ENCODE measurements around the gene CYP39A1.

Gene CYP39A1

DNA sequence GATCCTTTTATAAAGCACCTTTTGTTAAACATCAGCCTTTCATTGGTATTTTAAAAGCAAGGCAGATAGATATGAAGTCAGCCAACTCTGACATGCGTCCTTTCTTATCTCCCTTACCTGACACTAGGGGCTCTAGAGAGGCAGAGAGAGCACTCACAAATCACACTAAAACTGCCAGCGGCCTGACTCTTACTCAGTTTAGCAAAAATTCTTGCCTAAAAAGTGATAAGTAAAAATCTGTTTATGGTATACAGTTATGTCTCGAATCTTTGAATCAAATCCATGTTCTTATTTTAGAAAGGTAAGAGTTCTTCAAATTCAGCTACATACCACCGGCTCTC, 24.7 kb upstream of the CYP39A1 start:
- TF ChIP-seq SIN3A (IDR thresholded peaks at IDR 0.05; ENCODE audit: borderline replicate concordance, insufficient read depth, low read length), result no peak
- TF ChIP-seq POLR2AphosphoS5 (IDR thresholded peaks at IDR 0.05; ENCODE audit: low read depth, low read length), result no peak
- TF ChIP-seq FOXP2 (optimal IDR thresholded peaks at IDR 0.05; ENCODE audit: borderline replicate concordance, extremely low read depth, extremely low read length, insufficient read depth), result no peak
- no peak for TF ChIP-seq TAF1 (IDR thresholded peaks at IDR 0.05; ENCODE audit: borderline replicate concordance, insufficient read depth, low read length)
- TF ChIP-seq, protein P1, sequence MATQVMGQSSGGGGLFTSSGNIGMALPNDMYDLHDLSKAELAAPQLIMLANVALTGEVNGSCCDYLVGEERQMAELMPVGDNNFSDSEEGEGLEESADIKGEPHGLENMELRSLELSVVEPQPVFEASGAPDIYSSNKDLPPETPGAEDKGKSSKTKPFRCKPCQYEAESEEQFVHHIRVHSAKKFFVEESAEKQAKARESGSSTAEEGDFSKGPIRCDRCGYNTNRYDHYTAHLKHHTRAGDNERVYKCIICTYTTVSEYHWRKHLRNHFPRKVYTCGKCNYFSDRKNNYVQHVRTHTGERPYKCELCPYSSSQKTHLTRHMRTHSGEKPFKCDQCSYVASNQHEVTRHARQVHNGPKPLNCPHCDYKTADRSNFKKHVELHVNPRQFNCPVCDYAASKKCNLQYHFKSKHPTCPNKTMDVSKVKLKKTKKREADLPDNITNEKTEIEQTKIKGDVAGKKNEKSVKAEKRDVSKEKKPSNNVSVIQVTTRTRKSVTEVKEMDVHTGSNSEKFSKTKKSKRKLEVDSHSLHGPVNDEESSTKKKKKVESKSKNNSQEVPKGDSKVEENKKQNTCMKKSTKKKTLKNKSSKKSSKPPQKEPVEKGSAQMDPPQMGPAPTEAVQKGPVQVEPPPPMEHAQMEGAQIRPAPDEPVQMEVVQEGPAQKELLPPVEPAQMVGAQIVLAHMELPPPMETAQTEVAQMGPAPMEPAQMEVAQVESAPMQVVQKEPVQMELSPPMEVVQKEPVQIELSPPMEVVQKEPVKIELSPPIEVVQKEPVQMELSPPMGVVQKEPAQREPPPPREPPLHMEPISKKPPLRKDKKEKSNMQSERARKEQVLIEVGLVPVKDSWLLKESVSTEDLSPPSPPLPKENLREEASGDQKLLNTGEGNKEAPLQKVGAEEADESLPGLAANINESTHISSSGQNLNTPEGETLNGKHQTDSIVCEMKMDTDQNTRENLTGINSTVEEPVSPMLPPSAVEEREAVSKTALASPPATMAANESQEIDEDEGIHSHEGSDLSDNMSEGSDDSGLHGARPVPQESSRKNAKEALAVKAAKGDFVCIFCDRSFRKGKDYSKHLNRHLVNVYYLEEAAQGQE (IDR thresholded peaks at IDR 0.05; ENCODE audit: insufficient read depth in 1 of 2, low read depth in 2 of 2, low read length in 2 of 2), result no peak

DNA sequence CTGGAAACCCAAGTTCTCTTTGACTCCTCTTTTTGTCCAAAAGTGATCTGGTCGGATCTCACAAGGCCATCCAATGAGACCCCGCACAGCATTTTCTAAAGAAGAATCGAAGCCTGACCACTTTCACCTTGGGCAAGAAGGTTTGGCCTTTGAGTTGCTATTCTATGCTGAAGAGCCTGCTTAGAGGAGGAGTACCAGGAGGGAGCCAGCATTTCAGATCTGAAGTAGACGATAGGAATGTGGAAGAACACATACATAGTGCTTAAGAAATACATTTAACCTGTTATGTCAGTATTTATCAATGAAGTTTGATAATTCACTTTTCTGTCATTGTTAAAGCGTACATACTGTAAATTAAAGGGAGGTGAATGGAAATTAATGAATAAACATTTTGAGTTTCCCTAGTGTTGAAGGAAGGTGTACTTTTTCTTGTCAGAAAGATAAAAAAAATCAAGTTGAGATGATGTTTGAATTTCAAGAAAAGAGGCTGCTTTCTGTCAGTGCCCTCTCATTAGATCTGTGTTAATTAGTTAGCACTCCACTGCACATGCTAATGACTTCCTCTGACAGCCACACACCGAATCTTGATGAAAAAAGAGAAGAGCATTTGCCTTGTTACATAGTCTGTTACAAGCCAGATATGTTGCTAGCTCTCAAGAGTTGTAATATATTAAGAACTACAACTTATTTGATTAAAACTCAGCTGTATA, 24.1 kb upstream of the CYP39A1 start:
- TF ChIP-seq FOXP2 (optimal IDR thresholded peaks at IDR 0.05; ENCODE audit: borderline replicate concordance, extremely low read depth, extremely low read length, insufficient read depth) (no peak), SIN3A (IDR thresholded peaks at IDR 0.05; ENCODE audit: borderline replicate concordance, insufficient read depth, low read length) (no peak), TAF1 (IDR thresholded peaks at IDR 0.05; ENCODE audit: borderline replicate concordance, insufficient read depth, low read length) (no peak), POLR2AphosphoS5 (IDR thresholded peaks at IDR 0.05; ENCODE audit: low read depth, low read length) (no peak)
- TF ChIP-seq, protein P1 (IDR thresholded peaks at IDR 0.05; ENCODE audit: insufficient read depth in 1 of 2, low read depth in 2 of 2, low read length in 2 of 2), result no peak

DNA sequence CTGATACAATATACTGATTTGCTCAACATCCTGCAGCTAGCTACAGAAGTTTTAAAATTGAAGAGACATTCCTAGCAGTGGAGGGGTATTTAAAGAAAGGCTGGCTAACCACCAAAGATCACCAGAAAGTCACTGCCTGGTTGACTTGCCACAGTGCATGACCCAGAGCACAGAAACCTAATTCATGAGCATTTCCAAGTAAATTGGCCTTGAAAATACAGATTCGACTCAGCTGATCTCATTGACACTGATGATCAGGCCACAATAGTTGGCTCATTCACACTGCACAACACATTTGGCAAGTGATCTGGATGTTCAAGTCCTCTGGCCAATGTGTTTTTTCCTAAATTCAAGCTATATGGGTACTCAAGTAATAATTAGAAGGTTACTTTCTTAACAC, 21.8 kb upstream of the CYP39A1 start:
- TF ChIP-seq POLR2AphosphoS5 (IDR thresholded peaks at IDR 0.05; ENCODE audit: low read depth, low read length) (no peak), TAF1 (IDR thresholded peaks at IDR 0.05; ENCODE audit: borderline replicate concordance, insufficient read depth, low read length) (no peak), FOXP2 (optimal IDR thresholded peaks at IDR 0.05; ENCODE audit: borderline replicate concordance, extremely low read depth, extremely low read length, insufficient read depth) (no peak), SIN3A (IDR thresholded peaks at IDR 0.05; ENCODE audit: borderline replicate concordance, insufficient read depth, low read length) (no peak)

DNA sequence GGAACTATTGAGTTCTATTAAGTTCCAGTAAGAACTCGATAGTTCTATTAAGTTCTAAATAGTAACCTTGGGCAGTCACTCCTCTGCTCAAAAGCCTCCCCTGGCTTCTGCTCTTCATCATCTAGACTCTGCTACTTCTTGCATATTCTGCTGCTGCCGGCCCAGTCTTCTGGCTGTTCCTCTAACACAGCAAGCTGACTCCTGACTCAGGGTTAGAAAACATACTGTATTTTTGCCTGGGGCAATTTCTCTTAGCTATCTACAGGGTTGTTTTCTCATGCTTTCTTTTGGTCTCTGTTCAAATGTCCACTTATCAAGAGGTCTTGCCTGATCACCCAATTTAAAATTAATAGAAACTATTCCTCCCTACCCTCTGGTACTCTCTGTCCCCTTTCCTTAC, 14.8 kb upstream of the CYP39A1 start:
- TF ChIP-seq TAF1 (IDR thresholded peaks at IDR 0.05; ENCODE audit: borderline replicate concordance, insufficient read depth, low read length), result no peak
- TF ChIP-seq FOXP2 (optimal IDR thresholded peaks at IDR 0.05; ENCODE audit: borderline replicate concordance, extremely low read depth, extremely low read length, insufficient read depth), result no peak

DNA sequence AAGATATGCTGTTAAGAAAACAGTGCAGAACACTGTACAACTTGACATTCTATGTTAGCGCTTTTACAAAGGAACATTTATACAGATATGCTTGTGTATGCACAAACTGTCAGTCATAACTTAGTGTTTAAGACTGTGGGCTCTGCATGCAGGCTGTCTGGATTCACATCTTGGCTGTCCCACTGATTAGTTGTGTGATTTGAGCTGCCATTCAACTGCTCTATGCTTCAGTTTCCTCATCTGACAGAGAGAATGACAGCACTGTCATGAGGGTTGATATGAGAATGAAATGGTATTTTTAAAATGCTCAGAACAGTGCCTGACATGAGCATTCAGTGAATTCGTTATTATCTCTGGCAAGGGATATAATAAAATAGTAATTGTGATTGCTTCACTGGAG, 8.9 kb upstream of the CYP39A1 start:
- TF ChIP-seq, protein P1 (IDR thresholded peaks at IDR 0.05; ENCODE audit: insufficient read depth in 1 of 2, low read depth in 2 of 2, low read length in 2 of 2), result no peak
- no peak for TF ChIP-seq SIN3A (IDR thresholded peaks at IDR 0.05; ENCODE audit: borderline replicate concordance, insufficient read depth, low read length)

DNA sequence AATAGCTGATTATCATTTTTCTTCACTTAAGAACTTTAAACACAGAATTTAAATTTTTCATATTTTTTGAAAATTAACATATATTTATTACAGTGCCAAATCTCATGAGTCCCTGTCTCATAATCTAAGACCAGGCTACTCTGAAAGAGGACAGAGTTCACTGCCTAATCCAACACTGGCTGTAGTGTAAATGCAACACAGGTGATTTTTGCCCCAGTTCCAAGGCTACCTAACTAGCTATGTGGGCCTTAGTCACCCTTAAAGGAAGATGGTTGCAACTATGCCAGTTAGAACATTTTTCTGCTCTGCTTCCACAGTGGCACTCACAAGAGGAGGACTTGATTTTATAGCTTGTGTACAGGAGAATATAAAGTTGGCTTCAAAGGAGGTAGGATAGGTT, 5.0 kb upstream of the CYP39A1 start:
- TF ChIP-seq SIN3A (IDR thresholded peaks at IDR 0.05; ENCODE audit: borderline replicate concordance, insufficient read depth, low read length) (no peak), FOXP2 (optimal IDR thresholded peaks at IDR 0.05; ENCODE audit: borderline replicate concordance, extremely low read depth, extremely low read length, insufficient read depth) (no peak), TAF1 (IDR thresholded peaks at IDR 0.05; ENCODE audit: borderline replicate concordance, insufficient read depth, low read length) (no peak), POLR2AphosphoS5 (IDR thresholded peaks at IDR 0.05; ENCODE audit: low read depth, low read length) (no peak)
